PC-3 (cell line): ENCODE measurements around the gene SCLY. TPM values are rescaled to one million over a fixed set of nuclear protein-coding genes. Genes with fewer than 3 reads are reported as not detected.

Experiments
- ATAC-seq: fragments of 200-7000 bp; cut with Tn5 transposase; 2 replicates; pipeline ENCODE4 v1.9.1; 2020; ENCODE audit warnings: mild to moderate bottlenecking, moderate library complexity
- BruUV-seq: library from RNA; stranded (reverse); fragments of 400-500 nt; replicated peaks from 2 replicates; lab custom pipeline; 2021; lab: Mats Ljungman, UMichigan
- CTCF ChIA-PET: fragments of 300-600 bp; sonication (Branson Sonifier 250); formaldehyde crosslinking; loops from one replicate; lab custom pipeline; 2022; ENCODE audit warnings: antibody characterized with exemption; lab: Charles Lee
- POLR2A ChIA-PET: fragments of 300-600 bp; sonication (Branson Sonifier 250); formaldehyde crosslinking; loops from one replicate; lab custom pipeline; 2022; ENCODE audit warnings: antibody characterized with exemption; ENCODE audit not compliant: unreplicated experiment; lab: Charles Lee
- DNase-seq: peaks from one replicate; pipeline ENCODE4 v3.0.0-alpha.2; 2015
- H2AFZ ChIP-seq: fragments of 300-600 bp; sonication (generic); 2 replicates; pipeline ENCODE4 v1.6.0; 2016; ENCODE audit warnings: antibody characterized with exemption, low read length
- H3F3A ChIP-seq: fragments of 300-600 bp; sonication (generic); one replicate; pipeline ENCODE4 v1.6.0; 2017; ENCODE audit warnings: antibody characterized with exemption, low read length, control low read depth, mild to moderate bottlenecking; ENCODE audit not compliant: unreplicated experiment
- H3K27ac ChIP-seq: fragments of 300-600 bp; sonication (generic); 2 replicates; pipeline ENCODE4 v1.5.1; 2016; ENCODE audit warnings: mild to moderate bottlenecking, low read length
- H3K27me3 ChIP-seq: fragments of 300-600 bp; sonication (generic); 2 replicates; pipeline ENCODE4 v1.6.1; 2016; ENCODE audit warnings: low read length, mixed read lengths
- H3K36me3 ChIP-seq: fragments of 300-600 bp; sonication (generic); 2 replicates; pipeline ENCODE4 v1.6.1; 2016; ENCODE audit warnings: low read depth, mixed run types, low read length, mixed read lengths
- H3K4me1 ChIP-seq: fragments of 300-600 bp; sonication (generic); 2 replicates; pipeline ENCODE4 v1.5.1; 2016; ENCODE audit warnings: low read length; ENCODE audit not compliant: insufficient read depth
- H3K4me2 ChIP-seq: fragments of 300-600 bp; sonication (generic); 2 replicates; pipeline ENCODE4 v1.6.0; 2016; ENCODE audit warnings: low read length
- H3K4me3 ChIP-seq: fragments of 300-600 bp; sonication (generic); 2 replicates; pipeline ENCODE4 v1.5.1; 2016; ENCODE audit warnings: mild to moderate bottlenecking, low read length, mixed read lengths
- H3K79me2 ChIP-seq: fragments of 300-600 bp; sonication (generic); 2 replicates; pipeline ENCODE4 v1.6.1; 2017; ENCODE audit warnings: low read length, mixed read lengths
- H3K9ac ChIP-seq: fragments of 300-600 bp; sonication (generic); 2 replicates; pipeline ENCODE4 v1.6.0; 2016; ENCODE audit warnings: mild to moderate bottlenecking, low read length
- H3K9me2 ChIP-seq: fragments of 300-600 bp; sonication (generic); replicated peaks from 2 replicates; pipeline ENCODE4 v1.6.1; 2016; ENCODE audit warnings: mixed run types, low read length, mixed read lengths
- H3K9me3 ChIP-seq: fragments of 300-600 bp; sonication (generic); 2 replicates; pipeline ENCODE4 v1.6.1; 2016; ENCODE audit warnings: low read length, mixed read lengths
- H4K20me1 ChIP-seq: fragments of 300-600 bp; sonication (generic); 2 replicates; pipeline ENCODE4 v1.6.1; 2016; ENCODE audit warnings: low read length, mixed read lengths
- CTCF ChIP-seq: fragments of 300-600 bp; sonication (generic); conservative IDR thresholded peaks from 2 replicates; pipeline ENCODE4 v1.5.1; 2017; ENCODE audit warnings: antibody characterized with exemption, low read depth, mild to moderate bottlenecking, low read length
- EZH2 ChIP-seq: fragments of 300-600 bp; sonication (generic); IDR thresholded peaks from one replicate; pipeline ENCODE4 v1.6.1; 2017; ENCODE audit warnings: antibody characterized with exemption, mild to moderate bottlenecking, low read length; ENCODE audit not compliant: unreplicated experiment
- EZH2phosphoT487 ChIP-seq: fragments of 300-600 bp; sonication (generic); IDR thresholded peaks from 2 replicates; pipeline ENCODE4 v1.6.1; 2018; ENCODE audit warnings: mild to moderate bottlenecking, antibody characterized with exemption, low read length, borderline replicate concordance
- intact Hi-C: fragments of 100-400 bp; cut with micrococcal nuclease; formaldehyde crosslinking; loops from 2 replicates; pipeline ENCODE4 v1.9.0; 2023
- total RNA-seq: library from RNA; depleted of rRNA; stranded (reverse); fragments of >200 nt; gene quantifications from 2 replicates; pipeline ENCODE4 v1.2.3, GENCODE V29; 2014

The SCLY gene
- total RNA-seq, 1 experiment from 2014 or later: 23.1 TPM

- Histone ChIP-seq H3K27me3 (no peaks in the 10 kb centered on the region), H3K27ac (no peak overlapping the region), H2AFZ (no peak overlapping the region), H3K4me1 (peaks cover 11% of the 10 kb centered on the region; the same call in 1 of the 2 replicates), H3K9me3 (no peaks in the 10 kb centered on the region), H3K9me2 (no peaks in the 10 kb centered on the region), H3K4me3 (no peak overlapping the region), H3K4me2 (no peak overlapping the region), H3K9ac (no peak overlapping the region), H3K36me3 (peaks cover 9% of the 10 kb centered on the region), H3F3A (no peaks in the 10 kb centered on the region), H3K79me2 (no peaks in the 10 kb centered on the region), H4K20me1 (no peaks in the 10 kb centered on the region)
- BruUV-seq: no TSS peak
- ChIA-PET CTCF (no interaction called here), POLR2A (no interaction called here)
- no peak for TF ChIP-seq CTCF
- TF ChIP-seq EZH2: no peak
- no peak for TF ChIP-seq EZH2phosphoT487
- intact Hi-C loops: no loop called here
- no peak for ATAC-seq
- DNase-seq: no peak
Observed at GRCh38 chr2:238082151-238082550, 21.4 kb downstream of the SCLY start.

- Histone ChIP-seq H3K9ac (no peak overlapping the region), H4K20me1 (no peaks in the 10 kb centered on the region), H3F3A (no peaks in the 10 kb centered on the region), H2AFZ (no peak overlapping the region), H3K9me2 (no peaks in the 10 kb centered on the region), H3K27ac (no peak overlapping the region), H3K9me3 (no peaks in the 10 kb centered on the region), H3K79me2 (no peaks in the 10 kb centered on the region), H3K36me3 (peaks cover 9% of the 10 kb centered on the region), H3K4me3 (no peak overlapping the region), H3K27me3 (no peaks in the 10 kb centered on the region), H3K4me2 (no peak overlapping the region), H3K4me1 (peaks cover 11% of the 10 kb centered on the region; the same call in 1 of the 2 replicates)
- ATAC-seq (no peak), DNase-seq (no peak)
- POLR2A ChIA-PET: no interaction called here
- CTCF ChIA-PET: no interaction called here
- TF ChIP-seq EZH2: no peak
- no peak for TF ChIP-seq CTCF
- no peak for TF ChIP-seq EZH2phosphoT487
- no TSS peak for BruUV-seq
- intact Hi-C loops: no loop called here
Observed at GRCh38 chr2:238082827-238083226, 22.0 kb downstream of the SCLY start.

GRCh38 chr2:238083919-238084318 lies 23.1 kb downstream of the SCLY start:
- Histone ChIP-seq H3F3A (no peaks in the 10 kb centered on the region), H3K36me3 (peaks cover 9% of the 10 kb centered on the region), H3K27me3 (no peaks in the 10 kb centered on the region), H3K9ac (no peak overlapping the region), H2AFZ (no peak overlapping the region), H3K9me2 (no peaks in the 10 kb centered on the region), H4K20me1 (no peaks in the 10 kb centered on the region), H3K4me3 (no peak overlapping the region), H3K4me1 (peaks cover 11% of the 10 kb centered on the region; the same call in 1 of the 2 replicates), H3K9me3 (no peaks in the 10 kb centered on the region), H3K27ac (no peak overlapping the region), H3K4me2 (no peak overlapping the region), H3K79me2 (no peaks in the 10 kb centered on the region)
- ChIA-PET POLR2A (no interaction called here), CTCF (no interaction called here)
- intact Hi-C loops: no loop called here
- ATAC-seq (no peak), DNase-seq (no peak)
- BruUV-seq: no TSS peak
- TF ChIP-seq CTCF (no peak), EZH2phosphoT487 (no peak), EZH2 (no peak)
